ENCODE data around the gene MLLT1. TPM values are rescaled to one million over a fixed set of nuclear protein-coding genes. Genes with fewer than 3 reads are reported as not detected.

MLLT1 gene
- polyA plus RNA-seq, 3 donors, result 67.2 to 76.0 (median 72.6) TPM

- no peak for DNase-seq (ENCODE audit: low read depth in 3 of 3, low spot score in 2 of 3)
Measured at GRCh38 chr19:6238256-6238642, 41.5 kb downstream of the MLLT1 start.

GRCh38 chr19:6236310-6237291 lies 43.2 kb downstream of the MLLT1 start:
- DNase-seq (ENCODE audit: low read depth in 3 of 3, low spot score in 2 of 3), result no peak

- DNase-seq (ENCODE audit: low read depth in 3 of 3, low spot score in 2 of 3), result no peak
Measured at GRCh38 chr19:6235031-6235951, 44.5 kb downstream of the MLLT1 start.

- DNase-seq (ENCODE audit: low read depth in 3 of 3, low spot score in 2 of 3), result no peak
Measured at GRCh38 chr19:6234527-6234926, 45.2 kb downstream of the MLLT1 start.

GRCh38 chr19:6233827-6234511 lies 45.8 kb downstream of the MLLT1 start:
- no peak for DNase-seq (ENCODE audit: low read depth in 3 of 3, low spot score in 2 of 3)

- no peak for DNase-seq (ENCODE audit: low read depth in 3 of 3, low spot score in 2 of 3)
Measured at GRCh38 chr19:6233056-6233826, 46.5 kb downstream of the MLLT1 start.

GRCh38 chr19:6232601-6233055 lies 47.1 kb downstream of the MLLT1 start:
- DNase-seq (ENCODE audit: low read depth in 3 of 3, low spot score in 2 of 3), result no peak

GRCh38 chr19:6230991-6231448 lies 48.8 kb downstream of the MLLT1 start:
- DNase-seq (ENCODE audit: low read depth in 3 of 3, low spot score in 2 of 3), result no peak

- DNase-seq (ENCODE audit: low read depth in 3 of 3, low spot score in 2 of 3), result no peak
Measured at GRCh38 chr19:6229951-6230712, 49.6 kb downstream of the MLLT1 start.

- no peak for DNase-seq (ENCODE audit: low read depth in 3 of 3, low spot score in 2 of 3)
Measured at GRCh38 chr19:6229216-6229913, 50.4 kb downstream of the MLLT1 start.

- DNase-seq (ENCODE audit: low read depth in 3 of 3, low spot score in 2 of 3), result no peak
Measured at GRCh38 chr19:6228551-6229215, 51.1 kb downstream of the MLLT1 start.

GRCh38 chr19:6227936-6228325 lies 51.8 kb downstream of the MLLT1 start:
- no peak for DNase-seq (ENCODE audit: low read depth in 3 of 3, low spot score in 2 of 3)

- DNase-seq (ENCODE audit: low read depth in 3 of 3, low spot score in 2 of 3), result no peak
Measured at GRCh38 chr19:6227156-6227935, 52.4 kb downstream of the MLLT1 start.

GRCh38 chr19:6226444-6227155 lies 53.2 kb downstream of the MLLT1 start:
- no peak for DNase-seq (ENCODE audit: low read depth in 3 of 3, low spot score in 2 of 3)

- no peak for DNase-seq (ENCODE audit: low read depth in 3 of 3, low spot score in 2 of 3)
Measured at GRCh38 chr19:6226012-6226411, 53.8 kb downstream of the MLLT1 start.

GRCh38 chr19:6225232-6225865 lies 54.4 kb downstream of the MLLT1 start:
- DNase-seq (ENCODE audit: low read depth in 3 of 3, low spot score in 2 of 3), result no peak
